Vagina (tissue), 2 donors: ENCODE results near the gene CXorf49B. TPM values are rescaled to one million over a fixed set of nuclear protein-coding genes. Genes with fewer than 3 reads are reported as not detected.
A peak's percentile ranks its signal among the peaks of the same experiment; 100 is the strongest.

Experiments used
- DNase-seq, 2 donors: peaks; one replicate each; pipeline ENCODE4 v3.0.0-alpha.2; 2017; ENCODE audit errors: extremely low spot score in 2 of 2
- H3K27ac ChIP-seq: fragments of 200-600 bp; sonication (generic); one replicate; pipeline ENCODE4 v1.5.1; 2019
- H3K27me3 ChIP-seq: fragments of 200-600 bp; sonication (generic); one replicate; pipeline ENCODE4 v1.5.1; 2019
- H3K36me3 ChIP-seq, 2 donors: fragments of 200-600 bp; sonication (generic); one replicate each; pipeline ENCODE4 v1.5.1; 2017 to 2019
- H3K4me1 ChIP-seq: fragments of 200-600 bp; sonication (generic); one replicate; pipeline ENCODE4 v1.5.1; 2019
- H3K4me3 ChIP-seq, 2 donors: fragments of 200-600 bp; sonication (generic); 1 replicate in 1 of 2; 2 replicates in 1 of 2; pipeline ENCODE4 v1.5.1; 2016 to 2019
- H3K9me3 ChIP-seq: fragments of 200-600 bp; sonication (generic); one replicate; pipeline ENCODE4 v1.5.1; 2019
- POLR2A ChIP-seq, 2 donors: fragments of 450-650 bp; IDR thresholded peaks; one replicate each; pipeline ENCODE4 v1.6.1; 2017; ENCODE audit warnings: antibody characterized with exemption in 2 of 2, mild to moderate bottlenecking in 2 of 2, moderate library complexity in 2 of 2
- POLR2AphosphoS5 ChIP-seq, 2 donors: sonication (generic); formaldehyde crosslinking; IDR thresholded peaks; one replicate each; pipeline ENCODE4 v1.9.0; 2017; ENCODE audit warnings: antibody characterized with exemption in 2 of 2, mild to moderate bottlenecking in 2 of 2, low read depth in 1 of 2; ENCODE audit not compliant: insufficient read depth in 1 of 2
- intact Hi-C: fragments of 100-400 bp; cut with DNase I; formaldehyde crosslinking; loops from one replicate; pipeline ENCODE4 v1.15.1; 2023
- small RNA-seq: library from RNA; depleted of rRNA; stranded (forward); fragments of <200 nt; gene quantifications from one replicate; pipeline ENCODE3, GENCODE V24; 2016
- total RNA-seq: library from RNA; depleted of rRNA; stranded (reverse); fragments of >200 nt; gene quantifications from one replicate; pipeline ENCODE4 v1.2.3, GENCODE V29; 2016
- TF ChIP-seq, protein P1 (sequence below), 3 experiments: fragments of 450-650 bp in 2 of 3; fragments of 200-600 bp in 1 of 3; sonication (generic) in 1 of 3; IDR thresholded peaks; one replicate each; pipeline ENCODE4 v1.5.1; 2017 to 2019; ENCODE audit warnings: antibody characterized with exemption in 3 of 3, mild to moderate bottlenecking in 2 of 3, moderate library complexity in 2 of 3

CXorf49B gene
- total RNA-seq, 1 donor from 2014 or later = not detected

DNA sequence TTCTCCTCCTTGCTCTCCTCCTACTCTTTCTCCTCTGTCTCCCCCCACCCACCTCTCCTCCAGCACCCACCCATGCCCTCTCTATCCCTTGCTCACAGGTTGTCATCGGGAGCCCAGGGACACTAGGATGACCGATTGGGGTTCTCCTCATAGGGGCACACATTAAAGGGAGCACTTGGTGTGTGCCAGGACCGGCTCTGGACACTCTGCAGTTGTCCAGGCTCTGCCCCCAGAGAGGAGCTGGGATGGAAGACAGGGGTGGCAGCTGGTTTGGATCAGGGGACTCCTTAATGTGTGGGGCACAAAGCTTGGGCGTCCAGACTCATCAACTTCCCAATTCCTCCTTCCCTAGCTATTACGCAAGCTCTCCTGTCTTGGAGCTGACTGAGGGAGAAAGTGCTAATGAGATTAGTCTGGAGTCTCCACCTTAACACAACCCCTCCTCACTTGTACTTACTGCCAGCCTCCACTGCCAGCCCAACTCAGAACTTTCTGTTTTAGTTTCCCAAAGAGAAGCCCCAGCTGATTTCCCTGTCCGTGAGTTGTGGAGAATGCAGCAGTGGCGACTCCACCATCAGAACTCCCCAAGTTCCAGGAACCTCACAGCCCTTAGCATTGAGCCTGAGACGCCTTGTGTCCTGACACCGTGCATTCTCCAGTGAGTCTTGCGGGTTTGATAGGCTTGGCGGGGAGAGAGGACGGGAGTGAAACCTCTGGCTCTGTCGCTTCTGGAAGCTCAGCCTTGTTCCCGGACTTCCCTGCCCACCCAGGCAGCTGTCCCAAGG is 52.2 kb downstream of the CXorf49B start:
- Histone ChIP-seq H3K9me3 (no peaks in the 10 kb centered on the region), H3K4me1 (no peaks in the 10 kb centered on the region), H3K4me3 (no peak overlapping the region), H3K27ac (no peak overlapping the region), H3K36me3 (no peaks in the 10 kb centered on the region), H3K27me3 (no peaks in the 10 kb centered on the region)
- no peak for TF ChIP-seq POLR2AphosphoS5 (IDR thresholded peaks at IDR 0.05; ENCODE audit: insufficient read depth in 1 of 2, low read depth in 1 of 2)
- TF ChIP-seq, protein P1, sequence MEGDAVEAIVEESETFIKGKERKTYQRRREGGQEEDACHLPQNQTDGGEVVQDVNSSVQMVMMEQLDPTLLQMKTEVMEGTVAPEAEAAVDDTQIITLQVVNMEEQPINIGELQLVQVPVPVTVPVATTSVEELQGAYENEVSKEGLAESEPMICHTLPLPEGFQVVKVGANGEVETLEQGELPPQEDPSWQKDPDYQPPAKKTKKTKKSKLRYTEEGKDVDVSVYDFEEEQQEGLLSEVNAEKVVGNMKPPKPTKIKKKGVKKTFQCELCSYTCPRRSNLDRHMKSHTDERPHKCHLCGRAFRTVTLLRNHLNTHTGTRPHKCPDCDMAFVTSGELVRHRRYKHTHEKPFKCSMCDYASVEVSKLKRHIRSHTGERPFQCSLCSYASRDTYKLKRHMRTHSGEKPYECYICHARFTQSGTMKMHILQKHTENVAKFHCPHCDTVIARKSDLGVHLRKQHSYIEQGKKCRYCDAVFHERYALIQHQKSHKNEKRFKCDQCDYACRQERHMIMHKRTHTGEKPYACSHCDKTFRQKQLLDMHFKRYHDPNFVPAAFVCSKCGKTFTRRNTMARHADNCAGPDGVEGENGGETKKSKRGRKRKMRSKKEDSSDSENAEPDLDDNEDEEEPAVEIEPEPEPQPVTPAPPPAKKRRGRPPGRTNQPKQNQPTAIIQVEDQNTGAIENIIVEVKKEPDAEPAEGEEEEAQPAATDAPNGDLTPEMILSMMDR (IDR thresholded peaks at IDR 0.05) = no peak
- TF ChIP-seq POLR2A (IDR thresholded peaks at IDR 0.05) = no peak
- intact Hi-C loops = no loop called here
- DNase-seq = no peak

DNA sequence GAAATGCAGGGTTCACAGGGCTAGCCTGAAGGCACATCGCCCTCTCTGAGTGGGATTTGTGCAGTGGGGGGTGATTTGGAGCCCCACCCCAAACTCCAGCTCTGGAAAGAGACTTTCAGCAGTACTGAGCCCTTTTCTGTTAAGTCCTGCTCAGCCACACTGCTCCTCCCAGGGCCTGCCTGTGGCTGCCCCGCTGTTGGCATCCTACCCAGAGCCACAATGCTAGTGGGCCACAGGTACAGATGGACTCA is 52.7 kb downstream of the CXorf49B start:
- H3K27me3 ChIP-seq = no peaks in the 10 kb centered on the region
- H3K9me3 ChIP-seq = no peaks in the 10 kb centered on the region
- intact Hi-C loops = no loop called here
- no peaks in the 10 kb centered on the region for H3K36me3 ChIP-seq
- H3K27ac ChIP-seq = no peak overlapping the region
- DNase-seq = peak in 1 of 2 donors; percentile 64
- no peaks in the 10 kb centered on the region for H3K4me1 ChIP-seq
- TF ChIP-seq, protein P1 (IDR thresholded peaks at IDR 0.05) = no peak
- TF ChIP-seq POLR2A (IDR thresholded peaks at IDR 0.05) (no peak), POLR2AphosphoS5 (IDR thresholded peaks at IDR 0.05; ENCODE audit: insufficient read depth in 1 of 2, low read depth in 1 of 2) (no peak)
- H3K4me3 ChIP-seq = no peak overlapping the region

Small RNA genes lying within 50 kb of the gene (small RNA-seq; reads per million reads assigned to genes)
- not detected for gene BX276092.1
- gene BX276092.6 = not detected
- gene BX276092.8 = not detected

Other genes with a start within 250 kb of the CXorf49B start
- gene OGT, start 230.2 kb upstream of the CXorf49B start, total RNA-seq = 173 TPM
- gene GCNA, start 184.9 kb upstream of the CXorf49B start, total RNA-seq = 9.1 TPM
- not detected for gene CXCR3, start 144.8 kb upstream of the CXorf49B start, total RNA-seq
- not detected for gene CXorf49, start 45.1 kb upstream of the CXorf49B start, total RNA-seq
- gene NHSL2, start 147.5 kb downstream of the CXorf49B start, total RNA-seq = 12.3 TPM